GM10266 (cell line): Measurements from ENCODE around the gene PDCL2.

Source experiments
- DNase-seq: peaks from one replicate; pipeline ENCODE4 v3.0.0; 2012; ENCODE audit errors: extremely low spot score
- TF ChIP-seq, protein P1 (sequence below): IDR thresholded peaks from 2 replicates; pipeline ENCODE4 v1.5.1; 2012; ENCODE audit warnings: mild to moderate bottlenecking, low read depth; ENCODE audit not compliant: control insufficient read depth, insufficient read depth; ENCODE audit errors: missing control alignments

Gene PDCL2, protein sequence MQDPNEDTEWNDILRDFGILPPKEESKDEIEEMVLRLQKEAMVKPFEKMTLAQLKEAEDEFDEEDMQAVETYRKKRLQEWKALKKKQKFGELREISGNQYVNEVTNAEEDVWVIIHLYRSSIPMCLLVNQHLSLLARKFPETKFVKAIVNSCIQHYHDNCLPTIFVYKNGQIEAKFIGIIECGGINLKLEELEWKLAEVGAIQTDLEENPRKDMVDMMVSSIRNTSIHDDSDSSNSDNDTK

DNA sequence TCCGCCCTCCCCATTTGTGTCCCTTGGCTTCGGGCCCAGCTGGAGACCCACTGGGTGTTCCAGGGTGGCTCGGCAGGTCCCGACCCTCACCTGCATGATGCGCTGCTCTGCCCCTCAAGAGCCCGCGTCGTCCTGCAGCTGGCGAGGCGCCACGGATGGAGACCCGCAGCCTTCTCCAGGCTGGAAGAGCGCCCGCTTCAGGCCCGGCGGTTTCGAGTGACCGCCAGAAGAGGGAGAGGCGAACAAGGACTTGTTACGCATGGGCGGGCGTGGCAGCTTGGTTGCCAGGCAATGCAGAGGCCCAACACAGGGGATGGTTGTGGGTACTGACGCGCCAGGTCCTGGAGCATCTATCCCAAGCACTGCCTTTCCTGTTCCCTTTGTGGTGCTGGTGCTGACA is at the start of gene PDCL2:
Gene PDCL2, minus strand, starts transcription at position 232 of the 400 bp plus-strand sequence. Its CDS starts 136 bp downstream, at position 96.
- no peak for DNase-seq

DNA sequence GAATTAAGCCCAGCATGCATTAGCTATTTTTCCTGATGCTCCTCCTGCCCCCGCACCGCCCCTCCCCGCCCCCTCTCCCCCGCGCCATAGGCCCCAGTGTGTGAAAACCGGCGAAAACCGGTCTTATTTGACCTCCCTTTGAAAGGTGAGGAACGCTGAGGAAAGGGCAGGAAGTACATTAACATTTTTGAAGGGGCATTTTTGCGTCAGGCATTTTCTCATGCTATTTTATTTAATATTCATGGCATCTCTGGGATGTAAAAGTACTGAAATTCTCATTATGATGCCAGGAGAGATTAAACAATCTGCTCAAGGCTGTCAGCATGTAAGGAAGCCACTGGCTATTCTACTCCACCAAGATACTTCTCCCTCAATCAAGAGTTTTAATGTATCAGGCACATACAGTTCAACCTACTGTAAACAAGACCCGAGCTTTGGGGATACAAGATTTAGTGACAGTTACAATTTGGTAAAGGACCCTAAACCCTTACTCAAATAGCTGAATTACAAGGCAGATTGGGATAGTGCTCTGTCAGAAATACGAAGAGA is 45.3 kb upstream of the PDCL2 start:
- no peak for DNase-seq
- TF ChIP-seq, protein P1, sequence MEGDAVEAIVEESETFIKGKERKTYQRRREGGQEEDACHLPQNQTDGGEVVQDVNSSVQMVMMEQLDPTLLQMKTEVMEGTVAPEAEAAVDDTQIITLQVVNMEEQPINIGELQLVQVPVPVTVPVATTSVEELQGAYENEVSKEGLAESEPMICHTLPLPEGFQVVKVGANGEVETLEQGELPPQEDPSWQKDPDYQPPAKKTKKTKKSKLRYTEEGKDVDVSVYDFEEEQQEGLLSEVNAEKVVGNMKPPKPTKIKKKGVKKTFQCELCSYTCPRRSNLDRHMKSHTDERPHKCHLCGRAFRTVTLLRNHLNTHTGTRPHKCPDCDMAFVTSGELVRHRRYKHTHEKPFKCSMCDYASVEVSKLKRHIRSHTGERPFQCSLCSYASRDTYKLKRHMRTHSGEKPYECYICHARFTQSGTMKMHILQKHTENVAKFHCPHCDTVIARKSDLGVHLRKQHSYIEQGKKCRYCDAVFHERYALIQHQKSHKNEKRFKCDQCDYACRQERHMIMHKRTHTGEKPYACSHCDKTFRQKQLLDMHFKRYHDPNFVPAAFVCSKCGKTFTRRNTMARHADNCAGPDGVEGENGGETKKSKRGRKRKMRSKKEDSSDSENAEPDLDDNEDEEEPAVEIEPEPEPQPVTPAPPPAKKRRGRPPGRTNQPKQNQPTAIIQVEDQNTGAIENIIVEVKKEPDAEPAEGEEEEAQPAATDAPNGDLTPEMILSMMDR: no peak

More for the DNA sequence above, at the start of gene PDCL2:
- TF ChIP-seq, protein P1: no peak

DNA sequence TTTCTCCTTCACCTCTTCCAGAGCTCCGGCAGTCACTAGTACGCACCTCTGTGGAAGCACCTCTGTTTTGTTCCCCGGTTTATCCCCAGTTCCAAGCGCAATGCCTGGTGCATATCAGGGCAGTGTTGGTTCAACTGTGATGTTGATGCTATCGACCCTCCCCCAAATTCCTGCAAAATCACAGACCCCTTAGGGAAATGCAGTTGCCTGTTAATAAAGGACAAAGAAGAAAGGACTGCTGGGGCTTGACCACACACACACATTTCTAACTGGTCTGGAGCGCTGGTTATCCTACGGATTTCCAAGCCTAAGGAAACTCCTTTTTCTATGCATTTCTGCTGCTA is 44.6 kb upstream of the PDCL2 start:
- TF ChIP-seq, protein P1: no peak
- peak; percentile 13 for DNase-seq

DNA sequence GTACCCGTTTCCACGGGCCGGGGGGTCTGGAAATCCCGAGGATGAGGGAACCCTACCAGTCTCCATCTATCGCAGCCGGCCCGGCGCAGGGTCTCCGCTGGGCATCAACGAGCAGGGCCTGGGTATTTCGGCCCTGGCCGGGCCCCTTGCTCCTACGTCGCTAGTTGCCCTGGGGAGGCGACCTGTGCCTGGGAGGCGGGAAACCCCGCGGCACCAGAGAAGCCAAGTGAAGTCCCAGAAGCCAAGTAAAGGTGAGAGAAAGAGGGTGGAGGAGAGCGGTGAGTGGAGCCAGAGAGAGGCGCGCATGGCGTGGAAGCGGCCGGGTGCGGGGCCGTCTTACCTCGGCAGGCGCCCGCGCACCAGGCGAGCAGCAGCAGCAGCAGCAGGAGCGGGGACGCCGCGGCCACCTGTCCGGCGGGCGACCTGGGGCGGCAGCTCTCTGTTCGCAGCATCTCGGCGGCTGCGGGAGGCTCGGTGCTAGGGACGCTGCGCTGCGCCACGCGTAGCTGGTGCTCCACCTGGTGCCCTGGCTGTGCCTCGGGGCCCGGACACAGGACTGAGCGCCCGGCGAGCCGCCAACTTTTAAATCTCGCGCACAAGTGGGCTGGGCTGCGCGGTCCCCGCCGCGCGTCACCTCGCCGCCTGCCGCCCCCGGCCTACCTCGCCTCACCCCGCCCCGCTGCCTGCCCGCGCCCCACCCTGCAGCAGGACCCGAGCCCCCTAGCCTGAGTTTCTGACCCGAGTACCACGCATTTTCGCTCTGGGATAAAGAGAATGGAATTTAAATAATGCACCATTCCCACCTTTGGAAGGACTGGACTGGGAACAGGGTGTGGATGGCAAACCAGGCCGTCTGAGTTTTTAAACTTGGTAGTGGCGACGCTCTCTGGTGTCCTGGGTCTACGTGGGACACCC is 44.0 kb upstream of the PDCL2 start, which contains the start of gene NMU:
Gene NMU, minus strand, starts transcription at position 558 of the 915 bp plus-strand sequence. Its CDS starts 106 bp downstream, at position 452.
- TF ChIP-seq, protein P1: peak; percentile 27
- DNase-seq: peak; percentile 59

DNA sequence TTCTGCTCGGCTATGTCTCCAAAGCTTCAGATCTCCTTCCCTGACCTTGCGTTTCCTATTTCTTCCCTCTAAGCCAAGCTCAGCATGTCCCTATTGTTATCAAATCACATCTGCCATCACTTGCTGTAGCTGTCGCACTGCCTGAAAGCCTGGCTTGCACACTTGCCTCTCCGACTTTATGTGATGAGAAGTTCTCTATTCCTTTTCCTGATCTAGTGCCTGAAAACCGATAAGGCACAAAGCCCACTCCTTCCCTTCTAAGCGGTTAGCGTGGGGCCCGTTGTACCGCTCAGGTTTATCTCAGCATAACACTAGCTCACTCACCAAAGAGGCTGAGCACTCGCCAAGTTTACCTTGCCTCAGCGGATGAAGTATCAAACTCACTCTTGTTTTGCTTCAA is 43.2 kb upstream of the PDCL2 start:
- TF ChIP-seq, protein P1: no peak

DNA sequence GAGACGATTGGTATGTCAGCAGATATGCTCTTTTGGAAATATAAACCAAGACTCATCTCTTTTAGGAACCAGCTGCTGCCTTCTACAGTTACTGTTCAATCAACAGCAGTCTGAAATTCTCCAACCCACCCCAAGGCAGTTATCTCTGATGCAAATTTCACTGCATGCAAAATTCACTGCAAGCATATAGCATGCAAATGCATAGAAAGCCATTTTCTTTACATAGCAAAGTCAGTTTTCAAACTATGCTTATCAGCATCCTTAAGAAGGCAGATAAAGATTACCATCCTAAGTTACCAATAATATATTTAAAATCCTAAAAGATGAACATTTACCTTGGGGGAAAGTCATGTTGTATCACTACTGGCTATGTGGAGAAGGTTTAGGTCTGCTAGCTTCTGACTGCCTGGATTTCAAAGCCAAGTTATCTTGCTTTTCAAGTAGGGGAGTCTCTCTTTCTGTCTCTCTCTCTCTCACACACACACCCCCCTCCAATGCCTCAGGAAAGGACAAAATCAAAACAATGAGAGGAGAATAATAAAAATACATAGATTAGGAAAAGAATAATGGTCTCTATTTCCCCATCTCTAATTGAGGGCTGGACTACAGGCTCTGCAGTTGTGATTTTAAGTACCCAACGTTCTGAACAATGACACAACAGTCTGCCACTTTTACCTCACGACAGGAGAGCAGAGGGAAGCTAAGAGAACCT is 42.5 kb upstream of the PDCL2 start:
- TF ChIP-seq, protein P1: no peak
- DNase-seq: no peak

More for the DNA sequence above, 43.2 kb upstream of the PDCL2 start:
- DNase-seq: no peak
